ENCODE results near the gene ADNP. TPM values are rescaled to one million over a fixed set of nuclear protein-coding genes. Genes with fewer than 3 reads are reported as not detected.

The ADNP gene
- polyA plus RNA-seq, 1 donor from 2014 or later, result 78.5 TPM

- no peak overlapping the region for H3K4me3 ChIP-seq (ENCODE audit: low read length)
- no peaks in the 10 kb centered on the region for H3F3A ChIP-seq (ENCODE audit: insufficient read depth, low read length, poor library complexity, severe bottlenecking)
- TF ChIP-seq RAD21 (conservative IDR thresholded peaks at IDR 0.05) (no peak), TAF1 (IDR thresholded peaks at IDR 0.05; ENCODE audit: low read depth) (no peak), POLR2AphosphoS5 (IDR thresholded peaks at IDR 0.05) (no peak), SMC3 (conservative IDR thresholded peaks at IDR 0.05; ENCODE audit: poor library complexity) (no peak), EP300 (conservative IDR thresholded peaks at IDR 0.05; ENCODE audit: poor library complexity, severe bottlenecking) (no peak), MXI1 (conservative IDR thresholded peaks at IDR 0.05; ENCODE audit: poor library complexity, severe bottlenecking) (no peak), EZH2 (IDR thresholded peaks at IDR 0.05; ENCODE audit: borderline replicate concordance, insufficient read depth, low read length, poor library complexity, severe bottlenecking) (no peak)
- TF ChIP-seq, protein P1, sequence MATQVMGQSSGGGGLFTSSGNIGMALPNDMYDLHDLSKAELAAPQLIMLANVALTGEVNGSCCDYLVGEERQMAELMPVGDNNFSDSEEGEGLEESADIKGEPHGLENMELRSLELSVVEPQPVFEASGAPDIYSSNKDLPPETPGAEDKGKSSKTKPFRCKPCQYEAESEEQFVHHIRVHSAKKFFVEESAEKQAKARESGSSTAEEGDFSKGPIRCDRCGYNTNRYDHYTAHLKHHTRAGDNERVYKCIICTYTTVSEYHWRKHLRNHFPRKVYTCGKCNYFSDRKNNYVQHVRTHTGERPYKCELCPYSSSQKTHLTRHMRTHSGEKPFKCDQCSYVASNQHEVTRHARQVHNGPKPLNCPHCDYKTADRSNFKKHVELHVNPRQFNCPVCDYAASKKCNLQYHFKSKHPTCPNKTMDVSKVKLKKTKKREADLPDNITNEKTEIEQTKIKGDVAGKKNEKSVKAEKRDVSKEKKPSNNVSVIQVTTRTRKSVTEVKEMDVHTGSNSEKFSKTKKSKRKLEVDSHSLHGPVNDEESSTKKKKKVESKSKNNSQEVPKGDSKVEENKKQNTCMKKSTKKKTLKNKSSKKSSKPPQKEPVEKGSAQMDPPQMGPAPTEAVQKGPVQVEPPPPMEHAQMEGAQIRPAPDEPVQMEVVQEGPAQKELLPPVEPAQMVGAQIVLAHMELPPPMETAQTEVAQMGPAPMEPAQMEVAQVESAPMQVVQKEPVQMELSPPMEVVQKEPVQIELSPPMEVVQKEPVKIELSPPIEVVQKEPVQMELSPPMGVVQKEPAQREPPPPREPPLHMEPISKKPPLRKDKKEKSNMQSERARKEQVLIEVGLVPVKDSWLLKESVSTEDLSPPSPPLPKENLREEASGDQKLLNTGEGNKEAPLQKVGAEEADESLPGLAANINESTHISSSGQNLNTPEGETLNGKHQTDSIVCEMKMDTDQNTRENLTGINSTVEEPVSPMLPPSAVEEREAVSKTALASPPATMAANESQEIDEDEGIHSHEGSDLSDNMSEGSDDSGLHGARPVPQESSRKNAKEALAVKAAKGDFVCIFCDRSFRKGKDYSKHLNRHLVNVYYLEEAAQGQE (IDR thresholded peaks at IDR 0.05; ENCODE audit: borderline replicate concordance), result no peak
- TF ChIP-seq, protein P2, sequence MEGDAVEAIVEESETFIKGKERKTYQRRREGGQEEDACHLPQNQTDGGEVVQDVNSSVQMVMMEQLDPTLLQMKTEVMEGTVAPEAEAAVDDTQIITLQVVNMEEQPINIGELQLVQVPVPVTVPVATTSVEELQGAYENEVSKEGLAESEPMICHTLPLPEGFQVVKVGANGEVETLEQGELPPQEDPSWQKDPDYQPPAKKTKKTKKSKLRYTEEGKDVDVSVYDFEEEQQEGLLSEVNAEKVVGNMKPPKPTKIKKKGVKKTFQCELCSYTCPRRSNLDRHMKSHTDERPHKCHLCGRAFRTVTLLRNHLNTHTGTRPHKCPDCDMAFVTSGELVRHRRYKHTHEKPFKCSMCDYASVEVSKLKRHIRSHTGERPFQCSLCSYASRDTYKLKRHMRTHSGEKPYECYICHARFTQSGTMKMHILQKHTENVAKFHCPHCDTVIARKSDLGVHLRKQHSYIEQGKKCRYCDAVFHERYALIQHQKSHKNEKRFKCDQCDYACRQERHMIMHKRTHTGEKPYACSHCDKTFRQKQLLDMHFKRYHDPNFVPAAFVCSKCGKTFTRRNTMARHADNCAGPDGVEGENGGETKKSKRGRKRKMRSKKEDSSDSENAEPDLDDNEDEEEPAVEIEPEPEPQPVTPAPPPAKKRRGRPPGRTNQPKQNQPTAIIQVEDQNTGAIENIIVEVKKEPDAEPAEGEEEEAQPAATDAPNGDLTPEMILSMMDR (IDR thresholded peaks at IDR 0.05; ENCODE audit: poor library complexity, severe bottlenecking), result no peak
- H2AFZ ChIP-seq (ENCODE audit: low read depth, low read length), result no peak overlapping the region
- H3K9me2 ChIP-seq (ENCODE audit: insufficient read depth, low read length), result no peaks in the 10 kb centered on the region
- H3K36me3 ChIP-seq (ENCODE audit: insufficient read depth, low read length), result no peaks in the 10 kb centered on the region
- peaks cover 7% of the 10 kb centered on the region for H4K20me1 ChIP-seq (ENCODE audit: insufficient read depth)
- no peak overlapping the region for H3K4me2 ChIP-seq (ENCODE audit: low read length)
- no peaks in the 10 kb centered on the region for H3K9me3 ChIP-seq (ENCODE audit: low read length)
- H3K27me3 ChIP-seq (ENCODE audit: insufficient read depth, low read depth, low read length), result no peaks in the 10 kb centered on the region
- H3K9ac ChIP-seq (ENCODE audit: low read length), result no peak overlapping the region
- no peak overlapping the region for H3K27ac ChIP-seq (ENCODE audit: low read length)
- peaks cover 15% of the 10 kb centered on the region for H3K79me2 ChIP-seq (replicated peaks; ENCODE audit: insufficient read depth, low read length)
These were observed 2.4 kb upstream of the ADNP start for GRCh38 chr20:50933589-50933988.

DNA sequence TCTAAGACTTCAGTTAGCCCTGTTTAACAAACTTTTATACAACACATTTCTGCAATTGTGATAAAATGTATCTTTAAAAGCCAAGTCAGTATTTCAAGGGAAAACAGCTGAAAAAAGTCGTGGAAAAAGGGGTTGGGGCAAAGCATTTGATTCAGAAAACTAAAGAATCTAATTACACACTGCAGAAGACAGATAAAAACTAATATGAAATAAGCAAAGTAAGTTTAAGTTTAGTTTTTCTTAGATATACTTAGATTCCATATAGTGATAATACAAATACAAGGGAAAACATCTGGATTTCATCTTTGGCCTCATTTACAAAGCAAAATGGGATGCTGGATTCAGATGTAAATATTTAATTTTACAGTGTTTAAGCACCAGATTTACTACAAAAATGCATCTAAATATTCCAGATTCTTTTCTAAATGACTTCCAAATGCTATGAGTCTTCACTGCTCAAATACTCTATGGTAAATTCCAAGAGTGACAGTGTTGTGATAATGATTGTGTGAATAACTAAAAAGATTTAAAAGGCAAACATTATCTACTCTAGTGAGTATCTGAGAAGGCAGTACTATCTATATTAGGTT, 1.5 kb upstream of the ADNP start:
- Histone ChIP-seq H3K79me2 (replicated peaks; ENCODE audit: insufficient read depth, low read length) (peaks cover 23% of the 10 kb centered on the region), H3K9me2 (ENCODE audit: insufficient read depth, low read length) (no peaks in the 10 kb centered on the region), H3K27ac (ENCODE audit: low read length) (no peak overlapping the region), H3K4me3 (ENCODE audit: low read length) (no peak overlapping the region), H3F3A (ENCODE audit: insufficient read depth, low read length, poor library complexity, severe bottlenecking) (no peaks in the 10 kb centered on the region), H3K9me3 (ENCODE audit: low read length) (no peaks in the 10 kb centered on the region), H4K20me1 (ENCODE audit: insufficient read depth) (peaks cover 15% of the 10 kb centered on the region), H2AFZ (ENCODE audit: low read depth, low read length) (no peak overlapping the region), H3K9ac (ENCODE audit: low read length) (no peak overlapping the region), H3K27me3 (ENCODE audit: insufficient read depth, low read depth, low read length) (no peaks in the 10 kb centered on the region), H3K4me2 (ENCODE audit: low read length) (no peak overlapping the region), H3K36me3 (ENCODE audit: insufficient read depth, low read length) (peaks cover 6% of the 10 kb centered on the region)
- TF ChIP-seq RAD21 (conservative IDR thresholded peaks at IDR 0.05), result no peak
- TF ChIP-seq EP300 (conservative IDR thresholded peaks at IDR 0.05; ENCODE audit: poor library complexity, severe bottlenecking), result no peak
- TF ChIP-seq EZH2 (IDR thresholded peaks at IDR 0.05; ENCODE audit: borderline replicate concordance, insufficient read depth, low read length, poor library complexity, severe bottlenecking), result no peak
- no peak for TF ChIP-seq SMC3 (conservative IDR thresholded peaks at IDR 0.05; ENCODE audit: poor library complexity)
- no peak for TF ChIP-seq POLR2AphosphoS5 (IDR thresholded peaks at IDR 0.05)
- TF ChIP-seq, protein P1 (IDR thresholded peaks at IDR 0.05; ENCODE audit: borderline replicate concordance), result no peak
- TF ChIP-seq, protein P2 (IDR thresholded peaks at IDR 0.05; ENCODE audit: poor library complexity, severe bottlenecking), result no peak
- no peak for TF ChIP-seq MXI1 (conservative IDR thresholded peaks at IDR 0.05; ENCODE audit: poor library complexity, severe bottlenecking)
- no peak for TF ChIP-seq TAF1 (IDR thresholded peaks at IDR 0.05; ENCODE audit: low read depth)

Data from neural cell (in vitro differentiated cells).